ENCODE results near the gene CADM1.

Gene CADM1

DNA sequence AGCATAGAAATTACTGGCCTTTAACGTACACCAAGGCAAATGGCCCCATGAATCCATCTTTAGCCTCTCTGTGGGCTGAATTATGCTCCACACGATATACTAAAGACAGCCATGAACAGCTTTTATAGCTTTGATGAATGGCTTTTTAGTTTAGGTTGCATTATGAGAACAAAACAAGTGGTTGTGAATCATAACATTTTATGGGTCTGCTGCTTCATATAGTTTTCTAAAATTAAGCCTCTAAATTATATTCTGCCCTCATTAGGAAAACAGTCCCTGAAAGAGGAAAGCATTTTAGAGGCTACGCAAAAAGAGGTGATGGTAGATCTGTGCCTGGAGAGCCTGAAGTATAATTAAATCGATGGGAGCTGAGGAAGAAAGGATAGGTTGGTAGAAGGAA, 221.3 kb downstream of the CADM1 start:
- DNase-seq (ENCODE audit: low read depth in 3 of 3) = no peak

DNA sequence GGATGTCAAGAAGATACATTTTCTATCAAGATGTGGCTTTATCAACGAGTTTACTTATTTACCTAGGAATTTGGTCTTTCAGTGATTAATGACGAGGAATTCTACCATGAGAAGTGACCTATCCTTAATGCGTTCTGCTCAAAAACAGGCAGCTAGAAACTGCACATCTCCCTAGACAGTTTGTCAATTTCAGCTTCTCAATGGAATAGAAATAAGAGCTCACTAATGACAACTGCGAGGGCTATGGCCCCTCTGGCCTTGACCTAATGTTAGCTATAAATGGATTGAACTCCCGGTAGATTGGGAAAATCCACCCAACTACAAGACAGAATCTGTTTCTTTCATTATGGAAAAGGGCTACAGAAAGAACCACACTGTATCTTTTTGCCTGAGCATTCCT, 223.4 kb downstream of the CADM1 start:
- no peak for DNase-seq (ENCODE audit: low read depth in 3 of 3)

DNA sequence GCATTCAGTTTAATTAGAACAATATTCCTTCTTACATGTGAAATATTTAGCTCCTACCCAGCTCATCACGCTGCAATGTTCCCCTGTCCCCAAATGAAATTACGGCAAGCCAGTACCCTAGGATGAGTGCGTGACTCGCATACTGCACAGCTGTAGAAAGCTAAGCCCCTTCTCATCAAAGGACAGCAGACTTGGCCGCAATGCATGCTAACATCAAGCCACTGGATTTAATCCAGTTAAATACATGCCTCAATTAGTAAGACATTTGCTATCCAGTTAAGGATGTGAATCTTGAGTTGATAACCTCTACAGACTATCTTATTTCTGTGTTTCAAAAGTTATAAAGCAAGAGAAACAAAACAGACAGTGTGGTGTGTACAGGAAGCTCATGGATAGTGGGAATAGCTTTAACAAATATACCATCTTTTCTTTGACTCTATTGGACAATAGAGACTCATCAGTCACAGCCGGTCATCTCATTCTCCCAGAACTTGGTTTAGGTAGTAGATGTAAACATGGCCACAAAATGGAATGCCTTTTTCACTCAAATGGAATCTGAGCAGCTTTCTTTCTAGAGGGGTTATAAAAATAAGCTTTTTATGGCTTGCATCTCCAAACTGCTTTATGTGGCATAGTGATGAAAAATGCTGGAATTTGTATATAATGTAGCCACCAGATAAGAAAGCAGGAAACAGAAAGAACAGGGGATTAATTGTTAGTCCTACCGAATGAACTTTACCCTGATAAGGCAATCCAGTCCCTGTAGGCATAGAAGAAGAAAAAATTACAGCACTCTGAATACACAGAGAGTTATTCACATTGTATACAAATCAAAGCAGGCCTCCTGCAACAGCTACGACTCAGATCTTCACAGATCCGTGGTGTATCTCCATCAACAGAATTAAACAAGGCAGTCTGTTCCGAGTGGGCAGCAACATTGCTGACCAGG, 224.1 kb downstream of the CADM1 start:
- no peak for DNase-seq (ENCODE audit: low read depth in 3 of 3)

DNA sequence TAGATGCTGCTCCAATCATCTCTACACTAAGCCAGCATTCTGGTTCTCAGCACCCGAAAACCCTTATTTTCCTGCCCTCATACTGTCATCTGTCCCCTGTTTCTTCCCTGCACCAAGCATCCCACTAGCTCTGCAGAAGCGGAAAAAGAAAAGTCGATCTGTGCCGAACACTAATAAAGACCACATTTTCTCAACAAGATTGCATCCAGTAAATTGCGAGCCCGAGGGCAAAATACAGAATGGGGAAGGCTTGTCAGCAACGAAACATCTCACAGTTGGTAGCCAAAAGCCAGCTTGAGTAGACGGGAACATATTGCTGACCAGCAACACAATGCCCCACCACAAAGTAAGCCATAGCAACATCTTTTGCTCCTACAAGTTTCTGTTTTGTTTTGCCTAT, 227.4 kb downstream of the CADM1 start:
- no peak for DNase-seq (ENCODE audit: low read depth in 3 of 3)

DNA sequence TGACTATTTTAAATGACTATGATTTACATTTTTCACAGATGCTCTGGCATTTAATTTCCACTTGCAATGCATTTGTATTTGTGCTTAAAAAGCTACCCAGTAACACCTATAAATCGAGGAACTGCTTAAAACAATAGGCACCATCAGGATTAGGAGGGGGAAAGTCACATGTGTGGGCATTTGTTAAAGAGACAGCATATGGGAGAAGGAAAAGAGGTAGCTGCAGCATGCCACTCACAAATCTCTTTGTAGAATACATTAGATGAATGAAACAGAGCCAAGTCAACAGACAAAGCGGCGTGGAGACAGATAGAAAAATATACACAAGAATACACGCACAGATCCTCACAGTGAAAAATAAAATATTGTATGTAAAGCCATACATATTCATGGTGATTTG, 228.0 kb downstream of the CADM1 start:
- no peak for DNase-seq (ENCODE audit: low read depth in 3 of 3)

DNA sequence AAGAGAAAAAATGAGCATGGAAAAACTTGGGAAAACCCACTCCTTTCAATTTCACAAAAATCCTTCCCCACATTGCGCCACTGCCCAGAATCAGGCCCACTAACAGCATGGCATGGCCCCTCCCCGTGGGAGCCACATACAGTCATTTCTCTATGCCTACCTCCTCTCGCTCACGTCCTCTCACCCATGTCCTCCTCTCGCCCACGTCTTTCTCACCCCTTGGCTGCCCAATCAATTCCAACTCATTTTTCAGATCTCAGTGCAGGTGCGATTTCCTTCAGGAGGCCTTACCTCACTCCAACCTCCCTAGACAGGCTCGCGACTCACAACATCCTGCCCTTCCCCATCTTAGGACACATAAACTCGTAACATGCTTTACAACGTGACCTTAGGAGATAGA, 229.2 kb downstream of the CADM1 start:
- no peak for DNase-seq (ENCODE audit: low read depth in 3 of 3)

DNA sequence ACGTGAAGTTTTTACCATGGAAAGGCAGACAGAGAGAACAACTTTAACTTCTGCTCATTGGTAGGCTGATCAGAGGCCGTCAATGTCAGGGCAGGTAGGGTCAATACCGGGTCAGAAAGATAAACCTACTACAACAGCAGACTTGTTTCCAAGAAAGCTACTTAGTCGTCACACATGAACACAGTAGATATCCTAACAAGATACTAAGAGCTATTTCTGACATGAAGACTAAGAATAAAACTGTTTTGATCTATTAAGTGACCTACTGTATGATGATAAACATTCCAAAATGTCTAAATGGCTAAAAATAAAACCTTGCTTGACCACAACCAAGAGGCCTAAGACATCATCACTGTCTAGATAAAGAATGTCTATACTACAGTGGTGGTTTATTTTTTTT, 231.3 kb downstream of the CADM1 start:
- no peak for DNase-seq (ENCODE audit: low read depth in 3 of 3)

DNA sequence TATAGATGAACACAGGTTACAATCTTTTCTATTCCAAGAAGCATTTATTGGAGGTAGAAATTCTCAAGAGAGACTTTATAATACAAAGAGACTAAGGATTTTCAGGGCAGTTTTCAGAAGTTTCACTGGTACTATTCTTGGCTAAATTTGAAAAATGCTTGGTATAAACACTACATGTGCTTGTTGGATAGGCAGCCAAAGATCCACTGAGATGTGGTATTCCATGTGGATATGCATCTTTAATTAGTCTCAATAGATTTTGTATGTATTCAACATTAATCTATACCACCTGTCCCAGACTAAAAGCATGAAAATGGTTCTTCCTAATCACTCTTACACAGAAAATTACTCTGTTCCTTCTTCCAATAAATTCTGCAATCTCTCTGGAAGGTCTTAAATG, 232.6 kb downstream of the CADM1 start:
- DNase-seq (ENCODE audit: low read depth in 3 of 3) = no peak

DNA sequence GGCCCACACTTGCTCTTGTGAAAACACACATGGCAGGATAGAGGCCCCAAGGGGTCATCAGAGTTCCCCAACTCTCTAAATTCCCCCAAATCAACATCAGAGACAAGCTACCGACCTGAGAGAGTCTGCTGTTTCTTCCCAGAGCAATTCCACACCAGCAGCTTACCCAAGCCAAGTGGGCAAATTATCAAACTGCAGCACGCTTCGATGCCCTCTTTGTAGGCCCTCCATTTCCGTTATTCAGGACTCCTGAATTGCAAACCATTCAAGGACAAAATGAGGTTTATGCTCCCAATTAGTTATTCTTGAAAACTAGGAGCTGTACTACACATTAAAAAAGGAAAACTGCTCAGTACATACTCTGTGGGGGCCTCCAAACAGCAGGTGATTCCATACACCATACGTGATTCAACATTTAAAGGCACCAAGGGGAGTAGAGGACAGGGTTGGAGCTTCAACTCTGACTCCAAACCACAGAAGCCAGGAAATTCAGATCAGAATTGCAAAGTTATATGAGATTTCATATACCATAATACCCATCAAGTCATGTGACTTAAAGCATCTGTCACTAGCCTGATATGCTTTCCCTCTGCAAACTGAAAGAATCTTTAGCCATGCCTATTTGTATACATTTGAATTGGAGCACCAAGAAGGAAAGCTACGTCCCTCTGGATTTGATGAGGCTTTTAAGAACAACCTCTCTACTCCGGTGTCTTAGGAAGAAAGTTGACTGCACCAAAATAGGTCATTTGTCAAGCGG, 234.8 kb downstream of the CADM1 start:
- no peak for DNase-seq (ENCODE audit: low read depth in 3 of 3)

DNA sequence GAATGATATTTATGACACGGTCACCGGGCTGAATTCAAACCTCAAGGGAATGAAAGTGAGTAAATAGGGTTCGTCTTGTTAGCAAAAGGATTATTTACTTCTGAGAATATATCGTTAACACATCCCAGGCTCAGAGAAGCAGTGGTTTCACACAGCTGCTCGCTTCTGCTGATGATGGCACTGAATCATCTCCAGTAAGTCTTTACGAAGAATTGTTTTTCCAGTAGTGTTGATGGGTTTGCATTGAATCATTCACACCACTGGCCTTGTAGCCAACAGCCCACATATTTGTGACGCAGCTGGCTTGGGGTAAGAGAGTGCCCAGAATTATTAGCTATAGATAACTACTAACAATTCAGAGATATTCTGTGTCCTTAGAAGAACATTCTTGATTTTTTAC, 236.3 kb downstream of the CADM1 start:
- no peak for DNase-seq (ENCODE audit: low read depth in 3 of 3)

DNA sequence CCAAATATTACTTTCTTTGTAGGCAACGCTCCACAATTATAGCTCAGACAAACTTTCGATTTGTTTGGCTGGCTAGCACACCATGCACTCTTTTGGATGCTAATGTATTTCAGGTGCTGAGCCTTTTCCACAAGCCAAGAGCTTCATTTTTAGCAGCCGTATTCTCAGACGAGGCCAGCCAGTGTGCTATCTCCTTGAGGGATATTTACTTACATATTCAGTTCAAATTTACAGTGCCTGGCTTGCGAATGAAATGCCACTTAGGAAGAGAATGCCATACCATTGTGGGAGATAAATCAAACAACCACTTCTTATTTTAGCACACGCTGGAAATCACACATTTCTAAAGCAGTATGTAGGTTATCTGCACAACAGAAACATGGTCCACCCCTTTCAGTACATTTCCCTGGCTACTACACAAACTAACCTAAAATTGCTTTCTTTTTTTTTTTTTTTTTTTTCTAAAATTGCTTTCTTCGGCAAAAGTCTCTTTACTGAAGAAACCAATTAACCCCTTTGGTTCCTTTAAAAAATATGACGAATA, 236.9 kb downstream of the CADM1 start:
- DNase-seq (ENCODE audit: low read depth in 3 of 3) = no peak

DNA sequence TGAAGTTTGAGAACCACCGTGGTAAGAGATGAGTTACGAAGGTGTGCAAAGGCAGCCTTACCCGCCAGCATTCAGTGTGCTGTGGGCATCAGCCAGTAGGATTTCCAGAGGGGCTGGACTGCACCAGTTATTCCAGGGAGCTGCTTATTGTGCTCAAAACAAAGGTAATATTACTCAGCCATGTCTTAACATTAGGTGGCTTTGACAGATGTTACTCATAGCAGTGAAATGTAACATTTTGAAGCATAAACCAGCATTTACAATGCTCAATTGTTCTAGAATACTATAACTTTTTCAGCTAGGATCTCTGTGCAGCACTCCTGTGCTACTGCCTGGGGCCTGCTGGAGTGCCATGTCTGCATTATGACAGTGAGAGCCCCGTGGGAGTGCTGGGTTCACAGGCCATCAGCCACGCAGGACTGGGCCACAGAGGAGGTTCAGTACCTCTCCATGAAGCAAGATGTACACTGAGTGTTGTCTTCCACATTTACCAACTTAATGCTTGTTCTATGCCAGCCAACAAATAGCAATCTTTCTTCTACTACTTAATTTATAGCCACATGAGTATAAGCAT, 238.1 kb downstream of the CADM1 start:
- DNase-seq (ENCODE audit: low read depth in 3 of 3) = no peak

DNA sequence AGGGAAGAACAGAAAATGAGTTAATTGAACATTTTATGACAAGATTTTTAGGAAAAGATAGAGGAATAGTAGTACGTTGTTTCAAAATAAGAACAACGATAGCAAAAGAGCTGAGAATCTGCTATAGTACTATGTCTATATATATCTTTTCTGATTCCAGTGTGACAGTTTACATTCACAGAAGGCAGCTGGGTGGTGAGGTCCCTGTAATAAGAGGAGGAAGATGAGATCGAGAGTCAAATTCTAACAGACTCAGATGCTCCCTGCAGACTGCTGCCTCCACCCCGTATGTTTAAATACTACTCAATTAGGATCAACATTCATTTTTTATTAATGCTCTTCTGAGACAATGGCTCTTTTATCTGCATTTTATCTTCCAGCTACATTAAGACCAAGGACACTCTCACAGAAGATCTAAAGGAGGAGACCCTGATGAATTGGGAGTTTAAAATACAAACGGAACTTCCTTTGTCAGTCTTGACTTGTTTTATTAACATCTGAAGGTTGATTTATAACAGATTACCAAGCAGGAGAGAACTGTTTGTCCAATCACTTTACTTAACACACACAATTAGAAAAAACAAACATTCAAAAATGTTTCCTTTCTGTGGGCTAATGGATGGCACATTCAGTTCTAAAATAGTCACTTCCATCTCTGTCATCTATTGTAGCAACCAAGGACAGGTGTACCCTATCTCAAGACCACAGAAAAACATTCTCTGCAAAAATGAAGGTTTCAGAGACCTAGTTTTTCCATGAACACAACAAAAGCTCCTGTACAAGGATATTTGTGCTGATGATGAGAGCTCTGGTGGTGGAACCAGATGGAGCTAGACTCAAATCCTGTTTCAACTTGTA, 240.2 kb downstream of the CADM1 start:
- no peak for DNase-seq (ENCODE audit: low read depth in 3 of 3)

DNA sequence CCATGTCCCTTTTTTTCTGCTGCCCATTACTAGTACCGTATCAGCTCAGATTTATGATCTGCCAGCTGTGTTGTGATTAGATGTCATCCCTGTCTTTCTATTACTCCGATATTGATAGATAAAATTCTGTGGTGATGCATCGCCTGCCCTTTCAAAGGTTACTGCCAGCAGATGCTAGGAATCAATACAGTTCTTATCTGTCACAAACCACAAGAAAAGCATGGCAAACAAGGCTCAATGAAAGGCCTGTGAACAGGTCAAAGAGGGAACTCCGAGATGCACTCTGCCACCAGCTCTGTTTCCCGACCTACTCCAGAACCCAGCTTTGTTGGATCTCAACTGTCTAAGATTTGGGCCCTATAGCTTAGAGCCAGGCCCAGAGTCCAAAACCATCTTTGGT, 246.0 kb downstream of the CADM1 start:
- no peak for DNase-seq (ENCODE audit: low read depth in 3 of 3)

DNA sequence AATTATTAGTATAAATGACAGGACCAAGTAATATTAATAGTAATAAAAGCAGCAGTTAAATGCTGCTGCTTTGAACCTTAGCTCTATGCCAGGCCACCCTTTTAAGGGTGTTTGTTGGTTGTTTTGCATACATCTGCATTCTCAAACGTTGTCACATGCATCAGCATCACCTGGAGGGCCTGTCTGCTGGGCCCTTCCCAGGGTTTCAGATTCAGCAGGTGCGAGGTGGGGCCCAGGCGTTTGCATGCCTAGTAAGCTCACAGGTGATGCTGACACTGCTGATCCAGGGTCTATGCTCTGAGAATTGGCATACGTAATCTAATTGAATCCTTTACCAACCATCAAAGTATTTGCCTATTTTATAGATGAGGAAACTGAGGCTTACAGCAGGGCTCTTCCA, 246.5 kb downstream of the CADM1 start:
- DNase-seq (ENCODE audit: low read depth in 3 of 3) = no peak

DNA sequence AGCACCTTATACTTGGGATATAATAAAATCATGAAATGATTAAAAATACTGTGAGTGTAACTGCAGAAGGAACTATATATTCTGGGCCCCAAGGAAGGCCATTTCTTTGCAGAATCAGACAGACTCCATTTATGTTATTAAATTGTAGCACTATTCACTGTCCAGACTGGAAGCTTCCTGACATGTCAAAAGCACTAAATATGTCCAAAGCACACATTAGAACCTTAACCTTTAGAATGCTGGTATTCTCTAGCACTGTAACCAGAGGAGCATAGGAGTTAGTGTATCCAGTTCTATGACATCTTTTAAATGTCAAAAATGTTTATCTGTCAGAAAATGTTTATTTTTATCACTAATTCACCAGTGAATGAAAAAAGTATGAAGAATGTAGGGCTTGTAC, 246.9 kb downstream of the CADM1 start:
- DNase-seq (ENCODE audit: low read depth in 3 of 3) = no peak

DNA sequence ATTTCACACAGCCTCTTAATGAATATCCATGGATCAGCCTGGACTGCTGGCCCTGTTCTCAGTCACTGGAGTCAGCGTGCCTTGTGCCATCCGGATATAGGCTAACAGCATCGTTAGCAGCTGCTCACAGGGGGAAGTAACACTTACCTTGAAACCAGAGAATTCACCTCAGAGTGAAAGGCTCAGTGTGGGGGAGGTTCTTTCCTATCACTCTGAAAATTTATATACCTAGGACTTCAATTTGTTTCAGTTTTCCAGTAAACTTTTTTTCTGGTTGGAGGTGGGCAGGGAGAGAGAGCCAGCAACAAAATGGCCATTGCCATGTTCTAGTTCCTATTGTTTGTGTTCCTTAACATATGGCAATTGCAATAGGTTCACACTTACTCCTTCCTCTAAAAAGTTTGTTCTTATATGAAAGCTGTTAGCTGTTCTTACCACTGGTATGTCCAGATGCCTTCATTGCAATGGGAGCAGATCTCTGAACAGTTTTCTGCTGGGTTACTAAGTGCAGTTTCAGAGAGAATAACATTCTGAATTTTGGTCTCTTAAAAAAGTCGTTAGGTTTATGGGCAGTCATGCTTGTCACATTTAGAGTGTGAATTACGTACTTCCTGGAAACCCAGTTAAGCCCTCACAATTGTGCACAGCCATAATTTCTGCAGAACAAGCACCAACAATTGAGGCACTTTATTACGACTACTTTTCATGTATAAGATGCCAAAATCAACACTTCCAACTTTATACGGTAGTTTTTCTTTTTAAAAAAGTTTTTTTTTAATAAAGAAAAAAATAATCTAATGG, 247.6 kb downstream of the CADM1 start:
- no peak for DNase-seq (ENCODE audit: low read depth in 3 of 3)

DNA sequence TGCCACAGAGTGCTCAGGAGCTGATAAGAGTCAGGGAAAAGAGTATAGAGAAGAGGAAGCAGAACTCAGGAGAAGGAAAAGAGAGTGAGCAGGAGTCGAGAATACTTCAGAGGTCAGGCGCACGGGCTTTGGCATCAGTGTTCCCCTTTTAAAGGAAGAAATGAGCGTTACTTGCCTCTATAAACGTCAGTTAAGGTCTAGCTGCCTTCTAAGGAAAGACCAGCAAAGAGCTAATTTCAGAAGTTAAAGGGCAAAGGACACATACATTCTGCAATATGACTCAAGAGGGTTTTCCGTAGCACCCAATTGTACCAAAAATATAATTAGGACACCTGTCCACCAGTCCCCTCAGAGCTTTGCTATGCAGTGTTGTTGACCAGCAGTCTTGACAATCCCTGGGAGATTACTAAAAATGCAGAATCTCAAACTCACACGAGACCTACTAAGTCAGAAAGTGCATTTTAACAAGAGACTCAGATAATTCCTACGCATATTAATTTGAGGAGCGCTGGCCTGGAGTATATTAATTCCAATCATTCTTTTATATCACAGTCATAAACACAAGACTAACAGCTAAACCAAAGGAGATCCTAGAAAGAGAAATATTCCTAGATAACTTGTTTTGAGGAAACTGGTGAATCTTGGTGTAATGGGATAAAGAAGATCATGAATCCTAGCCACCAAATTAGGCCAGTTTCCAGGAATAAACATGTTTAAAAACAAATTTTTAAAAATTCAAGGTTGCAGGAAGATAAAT, 249.0 kb downstream of the CADM1 start:
- DNase-seq (ENCODE audit: low read depth in 3 of 3) = no peak

DNA sequence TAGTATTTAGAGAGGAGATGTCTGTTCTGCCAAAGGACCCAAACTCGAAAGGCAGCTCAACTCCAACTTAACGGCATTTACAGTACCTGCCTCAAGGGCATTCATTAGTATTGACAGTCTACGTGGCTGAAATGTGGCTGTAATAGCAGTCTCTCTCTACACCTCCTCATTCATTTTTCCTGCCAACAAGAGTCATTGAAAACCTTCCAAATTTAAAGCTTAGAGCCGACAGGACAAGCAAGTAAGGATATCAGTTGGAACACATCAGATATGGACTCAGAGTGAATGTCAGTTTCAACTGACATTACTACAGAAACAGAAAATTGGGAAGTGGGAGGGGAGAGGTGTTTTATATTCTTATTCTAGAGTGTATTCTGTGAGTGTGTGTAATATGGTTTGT, 253.1 kb downstream of the CADM1 start:
- no peak for DNase-seq (ENCODE audit: low read depth in 3 of 3)

DNA sequence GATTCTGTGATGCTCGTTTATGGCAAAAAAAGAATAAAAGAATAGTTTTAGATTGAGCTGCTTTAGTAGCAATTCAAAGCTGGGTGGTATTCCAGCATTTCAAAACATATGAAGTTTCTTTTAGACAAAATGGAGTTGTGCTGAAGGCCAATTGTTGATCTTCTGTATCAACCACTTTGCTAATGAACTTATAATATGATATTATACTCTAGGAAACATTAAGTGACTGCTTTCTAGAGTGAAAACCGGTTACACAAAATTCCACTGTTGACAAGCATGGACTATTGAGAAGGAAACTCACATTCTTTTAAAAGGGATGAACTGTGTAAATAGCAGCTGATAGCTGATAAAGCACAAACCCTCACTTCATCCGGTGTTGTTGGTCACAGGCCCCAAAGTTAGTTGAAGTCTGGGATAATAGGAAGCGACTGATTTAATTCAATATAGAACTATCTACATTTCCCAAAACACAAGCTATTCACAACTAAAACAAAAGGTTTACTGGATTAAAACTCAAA, 255.1 kb downstream of the CADM1 start:
- DNase-seq (ENCODE audit: low read depth in 3 of 3) = no peak

Measured in stimulated activated CD4-positive, alpha-beta T cell treated with anti-CD3 and anti-CD28 coated beads, TNF-alpha, amount 100 ng/mL, for 48 hours (primary cell).